MM.1S (cell line): ENCODE data around the gene RBM45.

Experiments used
- DNase-seq: peaks from one replicate; pipeline ENCODE4 v3.0.0-alpha.2; 2015
- H2AFZ ChIP-seq: fragments of 300-600 bp; sonication (generic); 2 replicates; pipeline ENCODE4 v1.6.0; 2016; ENCODE audit warnings: antibody characterized with exemption, low read length
- H3F3A ChIP-seq: fragments of 300-600 bp; sonication (generic); 2 replicates; pipeline ENCODE4 v1.6.1; 2016; ENCODE audit warnings: mild to moderate bottlenecking, antibody characterized with exemption, low read length, moderate library complexity, mixed read lengths; ENCODE audit not compliant: insufficient read depth
- H3K27ac ChIP-seq: fragments of 300-600 bp; sonication (generic); 2 replicates; pipeline ENCODE4 v1.5.1; 2016; ENCODE audit warnings: mild to moderate bottlenecking, low read length
- H3K27me3 ChIP-seq: fragments of 300-600 bp; sonication (generic); replicated peaks from 2 replicates; pipeline ENCODE4 v1.6.0; 2016; ENCODE audit warnings: low read length; ENCODE audit not compliant: insufficient read depth
- H3K36me3 ChIP-seq: fragments of 300-600 bp; sonication (generic); replicated peaks from 2 replicates; pipeline ENCODE4 v1.6.1; 2016; ENCODE audit warnings: mild to moderate bottlenecking, low read length, mixed read lengths; ENCODE audit not compliant: insufficient read depth
- H3K4me1 ChIP-seq: fragments of 300-600 bp; sonication (generic); 2 replicates; pipeline ENCODE4 v1.6.1; 2016; ENCODE audit warnings: low read length, mixed read lengths
- H3K4me2 ChIP-seq: fragments of 300-600 bp; sonication (generic); 2 replicates; pipeline ENCODE4 v1.6.0; 2016; ENCODE audit warnings: low read depth, low read length
- H3K4me3 ChIP-seq: fragments of 300-600 bp; sonication (generic); 2 replicates; pipeline ENCODE4 v1.5.1; 2016; ENCODE audit warnings: low read length, mixed read lengths
- H3K79me2 ChIP-seq: fragments of 300-600 bp; sonication (generic); 2 replicates; pipeline ENCODE4 v1.6.1; 2016; ENCODE audit warnings: mixed run types, low read length, mixed read lengths
- H3K9ac ChIP-seq: fragments of 300-600 bp; sonication (generic); 2 replicates; pipeline ENCODE4 v1.6.1; 2016; ENCODE audit warnings: low read length, mixed read lengths
- H3K9me2 ChIP-seq: fragments of 300-600 bp; sonication (generic); replicated peaks from 2 replicates; pipeline ENCODE4 v1.6.1; 2016; ENCODE audit warnings: mild to moderate bottlenecking, low read length, mixed read lengths; ENCODE audit not compliant: insufficient read depth
- H3K9me3 ChIP-seq: fragments of 300-600 bp; sonication (generic); replicated peaks from 2 replicates; pipeline ENCODE4 v1.6.1; 2016; ENCODE audit warnings: mild to moderate bottlenecking, low read length, mixed read lengths; ENCODE audit not compliant: insufficient read depth
- H4K20me1 ChIP-seq: fragments of 300-600 bp; sonication (generic); 2 replicates; pipeline ENCODE4 v1.6.1; 2016; ENCODE audit warnings: mild to moderate bottlenecking, low read length, moderate library complexity, mixed read lengths; ENCODE audit not compliant: insufficient read depth
- EZH2 ChIP-seq: fragments of 300-600 bp; sonication (generic); optimal IDR thresholded peaks from 2 replicates; pipeline ENCODE3; 2017; ENCODE audit warnings: low read depth, mild to moderate bottlenecking, antibody characterized with exemption, low read length, mixed read lengths
- EZH2phosphoT487 ChIP-seq: fragments of 300-600 bp; sonication (generic); IDR thresholded peaks from 2 replicates; pipeline ENCODE4 v1.6.1; 2018; ENCODE audit warnings: antibody characterized with exemption, low read length
- TF ChIP-seq, protein P1 (sequence below): fragments of 300-600 bp; sonication (generic); IDR thresholded peaks from 2 replicates; pipeline ENCODE4 v1.5.1; 2016; ENCODE audit warnings: antibody characterized with exemption, low read length, mixed read lengths

The RBM45 gene

DNA sequence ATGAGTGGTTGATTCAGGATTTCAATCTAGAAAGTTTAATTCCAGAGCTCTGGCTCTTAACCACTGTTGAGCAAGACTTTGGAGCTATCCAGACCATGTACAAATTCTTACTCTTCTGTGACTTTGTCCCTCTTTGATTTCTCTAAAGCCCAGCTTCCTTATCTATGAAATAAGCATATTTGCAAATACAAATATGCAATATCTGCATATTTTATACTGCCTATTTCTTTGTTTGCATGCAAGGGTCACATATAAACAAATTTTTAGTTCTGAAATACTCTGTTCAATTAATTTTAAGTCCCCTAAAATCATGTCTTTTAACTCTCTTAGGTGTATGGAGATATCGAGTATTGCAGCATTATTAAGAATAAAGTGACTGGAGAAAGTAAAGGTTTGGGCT lies 5.5 kb downstream of the RBM45 start:
- Histone ChIP-seq H3K4me2 (no peak overlapping the region), H3K4me1 (peaks cover 6% of the 10 kb centered on the region; the same call in 1 of the 2 replicates), H2AFZ (no peak overlapping the region), H3K9me2 (no peaks in the 10 kb centered on the region), H3K27me3 (no peaks in the 10 kb centered on the region), H3F3A (peaks cover 11% of the 10 kb centered on the region; the same call in 1 of the 2 replicates), H3K36me3 (peaks cover 7% of the 10 kb centered on the region; the same call in 1 of the 2 replicates), H4K20me1 (no peaks in the 10 kb centered on the region), H3K9ac (no peak overlapping the region), H3K4me3 (no peak overlapping the region), H3K27ac (no peak overlapping the region), H3K9me3 (no peaks in the 10 kb centered on the region), H3K79me2 (peaks cover 26% of the 10 kb centered on the region)
- DNase-seq = no peak
- TF ChIP-seq EZH2 (no peak), EZH2phosphoT487 (no peak)
- TF ChIP-seq, protein P1, sequence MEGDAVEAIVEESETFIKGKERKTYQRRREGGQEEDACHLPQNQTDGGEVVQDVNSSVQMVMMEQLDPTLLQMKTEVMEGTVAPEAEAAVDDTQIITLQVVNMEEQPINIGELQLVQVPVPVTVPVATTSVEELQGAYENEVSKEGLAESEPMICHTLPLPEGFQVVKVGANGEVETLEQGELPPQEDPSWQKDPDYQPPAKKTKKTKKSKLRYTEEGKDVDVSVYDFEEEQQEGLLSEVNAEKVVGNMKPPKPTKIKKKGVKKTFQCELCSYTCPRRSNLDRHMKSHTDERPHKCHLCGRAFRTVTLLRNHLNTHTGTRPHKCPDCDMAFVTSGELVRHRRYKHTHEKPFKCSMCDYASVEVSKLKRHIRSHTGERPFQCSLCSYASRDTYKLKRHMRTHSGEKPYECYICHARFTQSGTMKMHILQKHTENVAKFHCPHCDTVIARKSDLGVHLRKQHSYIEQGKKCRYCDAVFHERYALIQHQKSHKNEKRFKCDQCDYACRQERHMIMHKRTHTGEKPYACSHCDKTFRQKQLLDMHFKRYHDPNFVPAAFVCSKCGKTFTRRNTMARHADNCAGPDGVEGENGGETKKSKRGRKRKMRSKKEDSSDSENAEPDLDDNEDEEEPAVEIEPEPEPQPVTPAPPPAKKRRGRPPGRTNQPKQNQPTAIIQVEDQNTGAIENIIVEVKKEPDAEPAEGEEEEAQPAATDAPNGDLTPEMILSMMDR = no peak

GRCh38 chr2:178119179-178119922 lies 7.1 kb downstream of the RBM45 start:
- Histone ChIP-seq H3K9me2 (no peaks in the 10 kb centered on the region), H3K27ac (no peak overlapping the region), H3F3A (peaks cover 4% of the 10 kb centered on the region; the same call in 1 of the 2 replicates), H4K20me1 (no peaks in the 10 kb centered on the region), H3K4me2 (no peak overlapping the region), H3K4me3 (no peak overlapping the region), H3K27me3 (no peaks in the 10 kb centered on the region), H3K4me1 (peaks cover 6% of the 10 kb centered on the region; the same call in 1 of the 2 replicates), H3K79me2 (peaks cover 11% of the 10 kb centered on the region), H2AFZ (no peak overlapping the region), H3K9ac (no peak overlapping the region), H3K9me3 (no peaks in the 10 kb centered on the region), H3K36me3 (peaks cover 7% of the 10 kb centered on the region; the same call in 1 of the 2 replicates)
- TF ChIP-seq EZH2phosphoT487 = no peak
- TF ChIP-seq EZH2 = no peak
- TF ChIP-seq, protein P1 = no peak
- no peak for DNase-seq

- Histone ChIP-seq H3K27ac (no peak overlapping the region), H3F3A (no peaks in the 10 kb centered on the region), H3K79me2 (no peaks in the 10 kb centered on the region), H3K4me3 (no peak overlapping the region), H3K4me2 (no peak overlapping the region), H2AFZ (no peak overlapping the region), H3K27me3 (no peaks in the 10 kb centered on the region), H3K9ac (no peak overlapping the region), H3K9me3 (no peaks in the 10 kb centered on the region), H4K20me1 (no peaks in the 10 kb centered on the region), H3K9me2 (no peaks in the 10 kb centered on the region), H3K4me1 (no peaks in the 10 kb centered on the region), H3K36me3 (peaks cover 4% of the 10 kb centered on the region; the same call in 1 of the 2 replicates)
- no peak for DNase-seq
- TF ChIP-seq EZH2 (no peak), EZH2phosphoT487 (no peak)
- TF ChIP-seq, protein P1 = no peak
Measured at GRCh38 chr2:178123163-178123562, 10.9 kb downstream of the RBM45 start.
